ENCODE measurements around the gene RNF223. TPM values are rescaled to one million over a fixed set of nuclear protein-coding genes. Genes with fewer than 3 reads are reported as not detected.

RNF223 gene
- total and polyA plus RNA-seq, 2 of the 8 experiments (the other 6 are each of a cell fraction or from before 2014, with no cell fraction given), result not detected

DNA sequence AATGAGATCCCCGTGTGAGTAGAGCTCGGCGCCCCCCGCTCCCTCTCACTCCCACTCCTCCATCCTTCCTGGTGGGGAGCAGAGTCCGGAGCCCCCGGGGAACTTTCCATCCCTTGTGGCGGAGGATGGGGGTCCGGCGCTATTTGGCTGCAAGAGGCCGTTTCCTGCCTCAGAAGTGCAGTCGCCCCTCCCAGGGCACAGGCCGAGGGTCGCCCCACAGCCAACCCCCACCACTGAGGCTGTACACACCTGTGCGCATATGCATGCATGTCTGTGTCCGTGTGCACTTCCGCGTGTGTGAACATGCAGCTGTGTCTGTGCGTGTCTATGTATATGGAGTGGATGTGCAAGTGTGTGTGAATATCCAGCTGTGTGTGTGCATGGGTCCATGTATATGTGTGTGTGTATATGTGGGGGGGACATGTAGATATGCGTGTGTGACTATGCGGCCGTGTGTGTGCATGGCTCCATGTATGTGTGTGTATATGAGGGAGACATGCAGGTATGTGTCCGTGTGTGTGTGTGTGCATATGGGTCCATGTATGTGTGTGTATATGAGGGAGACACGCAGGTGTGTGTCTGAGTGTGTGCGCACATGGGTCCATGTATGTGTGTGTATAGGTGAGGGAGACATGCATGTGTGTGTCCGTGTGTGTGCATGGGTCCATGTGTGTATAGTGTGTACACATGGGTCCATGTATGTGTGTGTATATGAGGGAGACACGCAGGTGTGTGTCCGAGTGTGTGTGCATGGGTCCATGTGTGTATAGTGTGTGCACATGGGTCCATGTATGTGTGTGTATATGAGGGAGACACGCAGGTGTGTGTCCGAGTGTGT lies 21.9 kb downstream of the RNF223 start:
- Histone ChIP-seq H3K4ac (replicated peaks; ENCODE audit: insufficient read length, low read depth, low read length) (no peak overlapping the region), H3K14ac (ENCODE audit: insufficient read length) (no peak overlapping the region), H3K9ac (replicated peaks in 1 of 4; ENCODE audit: extremely low read depth in 1 of 4, low read depth in 3 of 4, low read length in 3 of 4) (no peak overlapping the region), H2AK5ac (ENCODE audit: low read depth, low read length) (no peak overlapping the region), H3K23ac (ENCODE audit: insufficient read length) (no peak overlapping the region), H3K79me2 (ENCODE audit: control insufficient read depth in 1 of 2, insufficient read depth in 2 of 2, low read length in 2 of 2) (no peaks in the 10 kb centered on the region), H4K5ac (ENCODE audit: insufficient read length, low read depth, low read length) (no peak overlapping the region), H4K20me1 (replicated peaks in 1 of 2; ENCODE audit: control insufficient read depth in 1 of 2, insufficient read depth in 2 of 2, low read length in 2 of 2) (peaks cover 0 to 22% of the 10 kb centered on the region in 2 experiments), H3K4me3 (ENCODE audit: extremely low read depth in 1 of 4, insufficient read depth in 2 of 4, low read depth in 3 of 4, low read length in 4 of 4) (no peak overlapping the region), H3K56ac (replicated peaks; ENCODE audit: insufficient read length, low read depth, low read length) (no peak overlapping the region), H2BK20ac (ENCODE audit: low read length) (no peak overlapping the region), H3K4me2 (ENCODE audit: insufficient read depth in 1 of 2, low read depth in 2 of 2, low read length in 2 of 2) (no peak overlapping the region), H3K4me1 (replicated peaks in 1 of 4; ENCODE audit: control insufficient read depth in 3 of 4, insufficient read depth in 4 of 4, low read length in 3 of 4) (no peaks in the 10 kb centered on the region), H2AFZ (ENCODE audit: low read length) (no peak overlapping the region), H4K91ac (replicated peaks; ENCODE audit: insufficient read length, low read length) (no peak overlapping the region), H3K36me3 (ENCODE audit: control insufficient read depth in 2 of 4, insufficient read depth in 4 of 4, low read length in 3 of 4) (peaks cover 6 to 67% (median 33%) of the 10 kb centered on the region in 4 experiments), H3K23me2 (ENCODE audit: low read depth, low read length) (no peaks in the 10 kb centered on the region; the same call in 1 of the 2 replicates), H2BK120ac (replicated peaks; ENCODE audit: low read depth, low read length) (no peak overlapping the region), H3K79me1 (ENCODE audit: low read depth, low read length) (peaks cover 5% of the 10 kb centered on the region; the same call in 1 of the 2 replicates), H2BK15ac (ENCODE audit: low read length) (peak overlapping the region; percentile 9; the same call in 1 of the 2 replicates), H2BK12ac (ENCODE audit: low read depth, low read length) (no peak overlapping the region), H4K8ac (ENCODE audit: extremely low read depth, insufficient read depth, low read length) (no peak overlapping the region), H2BK5ac (ENCODE audit: low read depth, low read length) (no peak overlapping the region), H3K18ac (ENCODE audit: extremely low read depth, low read length) (no peak overlapping the region), H3K9me3 (ENCODE audit: insufficient read depth in 2 of 2, low read depth in 1 of 2, low read length in 1 of 2) (no peaks in the 10 kb centered on the region), H3K27me3 (replicated peaks in 1 of 4; ENCODE audit: control insufficient read depth in 3 of 4, extremely low read depth in 1 of 4, insufficient read depth in 3 of 4, low read length in 3 of 4) (0 out of 7 replicates have a peak, but pooled peaks cover 0 to 2% (median 0%) of the 10 kb centered on the region in 4 experiments), H3K27ac (ENCODE audit: low read depth, low read length) (no peak overlapping the region)
- CTCF ChIA-PET (ENCODE audit: partially characterized antibody), result interaction anchor here (0.7 to 1.7 kb wide), 2 partner anchors 11 to 198 kb away, joined by 3 to 5 read pairs; no protein-coding TSS in a partner anchor
- POLR2A ChIA-PET (ENCODE audit: partially characterized antibody), result interaction anchor here (1.1 to 2.0 kb wide), 2 partner anchors 13 to 27 kb away, joined by 3 to 5 read pairs; no protein-coding TSS in a partner anchor
- DNase-seq (ENCODE audit: low read depth in 1 of 2, low spot score in 2 of 2) (no peak), FAIRE-seq (peak; percentile 32)
- 90% methylated on average over 23 of the region's 29 CpGs; no CpG with 5 or more reads in 1 of the 2 experiments for WGBS, 2 experiments (ENCODE audit: extremely low coverage in 1 of 2, insufficient coverage in 1 of 2, insufficient read length in 1 of 2, insufficient replicate concordance in 2 of 2, low coverage in 1 of 2, low lambda C conversion rate in 2 of 2, missing lambda C conversion rate in 1 of 2)
- TF ChIP-seq CBX8 (IDR thresholded peaks at IDR 0.05; ENCODE audit: borderline replicate concordance, low read depth, low read length) (no peak), ASH2L (IDR thresholded peaks at IDR 0.05; ENCODE audit: low read length) (no peak), EGR1 (IDR thresholded peaks at IDR 0.05; ENCODE audit: borderline replicate concordance, low read depth, low read length) (no peak), SAP30 (IDR thresholded peaks at IDR 0.05; ENCODE audit: insufficient read depth, insufficient replicate concordance, low read length) (no peak), NANOG (IDR thresholded peaks at IDR 0.05; ENCODE audit: insufficient read depth, low read depth, low read length, poor library complexity, severe bottlenecking) (no peak), RFX5 (IDR thresholded peaks at IDR 0.05; ENCODE audit: borderline replicate concordance, low read depth, low read length) (no peak), HDAC6 (IDR thresholded peaks at IDR 0.05; ENCODE audit: low read depth, low read length) (no peak), TBP (IDR thresholded peaks at IDR 0.05; ENCODE audit: low read depth, low read length) (no peak), CHD1 (IDR thresholded peaks at IDR 0.05; ENCODE audit: low read depth, low read length) (no peak), CTBP2 (IDR thresholded peaks at IDR 0.05; ENCODE audit: borderline replicate concordance, insufficient read depth, insufficient read length, low read length) (no peak)
- TF ChIP-seq, protein P1, sequence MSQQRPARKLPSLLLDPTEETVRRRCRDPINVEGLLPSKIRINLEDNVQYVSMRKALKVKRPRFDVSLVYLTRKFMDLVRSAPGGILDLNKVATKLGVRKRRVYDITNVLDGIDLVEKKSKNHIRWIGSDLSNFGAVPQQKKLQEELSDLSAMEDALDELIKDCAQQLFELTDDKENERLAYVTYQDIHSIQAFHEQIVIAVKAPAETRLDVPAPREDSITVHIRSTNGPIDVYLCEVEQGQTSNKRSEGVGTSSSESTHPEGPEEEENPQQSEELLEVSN (IDR thresholded peaks at IDR 0.05), result no peak

All from H1 (cell line).